ENCODE measurements around the gene MYO7A. TPM values are rescaled to one million over a fixed set of nuclear protein-coding genes. Genes with fewer than 3 reads are reported as not detected.

MYO7A gene
- total RNA-seq, 1 donor from 2014 or later = 46.4 TPM

GRCh38 chr11:77087723-77088225, 40.3 kb upstream of the MYO7A start:
- Histone ChIP-seq H3K4me1 (peaks cover 0 to 5% of the 10 kb centered on the region in 2 donors), H3K27me3 (no peaks in the 10 kb centered on the region), H3K4me3 (no peak overlapping the region), H3K36me3 (no peaks in the 10 kb centered on the region), H3K9me3 (no peaks in the 10 kb centered on the region), H3K27ac (no peak overlapping the region)
- no peak for DNase-seq (ENCODE audit: low spot score in 2 of 2)
- TF ChIP-seq, protein P1, sequence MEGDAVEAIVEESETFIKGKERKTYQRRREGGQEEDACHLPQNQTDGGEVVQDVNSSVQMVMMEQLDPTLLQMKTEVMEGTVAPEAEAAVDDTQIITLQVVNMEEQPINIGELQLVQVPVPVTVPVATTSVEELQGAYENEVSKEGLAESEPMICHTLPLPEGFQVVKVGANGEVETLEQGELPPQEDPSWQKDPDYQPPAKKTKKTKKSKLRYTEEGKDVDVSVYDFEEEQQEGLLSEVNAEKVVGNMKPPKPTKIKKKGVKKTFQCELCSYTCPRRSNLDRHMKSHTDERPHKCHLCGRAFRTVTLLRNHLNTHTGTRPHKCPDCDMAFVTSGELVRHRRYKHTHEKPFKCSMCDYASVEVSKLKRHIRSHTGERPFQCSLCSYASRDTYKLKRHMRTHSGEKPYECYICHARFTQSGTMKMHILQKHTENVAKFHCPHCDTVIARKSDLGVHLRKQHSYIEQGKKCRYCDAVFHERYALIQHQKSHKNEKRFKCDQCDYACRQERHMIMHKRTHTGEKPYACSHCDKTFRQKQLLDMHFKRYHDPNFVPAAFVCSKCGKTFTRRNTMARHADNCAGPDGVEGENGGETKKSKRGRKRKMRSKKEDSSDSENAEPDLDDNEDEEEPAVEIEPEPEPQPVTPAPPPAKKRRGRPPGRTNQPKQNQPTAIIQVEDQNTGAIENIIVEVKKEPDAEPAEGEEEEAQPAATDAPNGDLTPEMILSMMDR (IDR thresholded peaks at IDR 0.05) = no peak
- intact Hi-C loops (cut with DNase I) = no loop called here

DNA sequence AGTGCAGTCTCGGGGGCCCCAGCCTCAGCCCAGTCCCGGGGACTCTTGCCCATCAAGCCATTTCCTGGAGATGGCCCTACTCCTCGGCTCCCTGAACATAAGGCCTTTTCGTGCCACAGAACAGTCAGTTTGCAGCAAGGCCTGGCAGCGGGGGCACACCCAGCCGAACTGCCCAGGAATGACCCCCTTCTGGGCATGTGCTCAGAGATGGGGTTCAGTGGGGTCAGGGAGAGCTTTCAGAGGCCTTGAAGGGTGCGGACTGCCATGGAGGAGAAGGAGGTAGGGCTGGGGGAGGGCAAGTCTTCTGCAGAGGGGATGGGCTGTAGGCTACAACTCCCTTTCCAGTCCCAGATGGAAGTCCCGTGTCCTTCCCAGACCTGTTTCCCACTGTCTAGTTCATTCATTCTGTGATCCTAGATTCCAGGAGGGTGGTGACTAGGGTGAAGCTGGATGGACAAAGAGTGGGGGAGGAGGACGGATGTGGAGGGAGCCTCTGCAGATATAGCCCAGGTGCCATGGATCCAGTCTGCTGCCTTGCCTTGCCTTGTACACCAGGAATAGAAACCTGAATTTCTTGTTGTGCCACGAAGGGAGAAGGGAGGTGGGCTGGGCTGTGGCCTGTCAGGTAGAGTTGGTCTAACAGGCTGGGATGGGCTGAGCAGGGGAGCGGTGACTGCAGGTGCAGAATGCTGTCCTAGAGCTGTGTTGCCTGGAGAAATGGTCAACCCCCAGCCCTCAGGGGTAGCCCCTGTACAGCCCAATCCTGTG, 39.6 kb upstream of the MYO7A start:
- intact Hi-C loops (cut with DNase I) = no loop called here
- H3K4me1 ChIP-seq = no peaks in the 10 kb centered on the region
- H3K27me3 ChIP-seq = no peaks in the 10 kb centered on the region
- DNase-seq (ENCODE audit: low spot score in 2 of 2) = no peak
- TF ChIP-seq, protein P1 (IDR thresholded peaks at IDR 0.05) = no peak
- H3K4me3 ChIP-seq = no peak overlapping the region
- H3K27ac ChIP-seq = no peak overlapping the region
- no peaks in the 10 kb centered on the region for H3K9me3 ChIP-seq
- H3K36me3 ChIP-seq = no peaks in the 10 kb centered on the region

GRCh38 chr11:77089004-77089545, 39.0 kb upstream of the MYO7A start:
- no peak for DNase-seq (ENCODE audit: low spot score in 2 of 2)
- no peaks in the 10 kb centered on the region for H3K27me3 ChIP-seq
- H3K4me3 ChIP-seq = no peak overlapping the region
- H3K4me1 ChIP-seq = no peaks in the 10 kb centered on the region
- TF ChIP-seq, protein P1 (IDR thresholded peaks at IDR 0.05) = no peak
- H3K36me3 ChIP-seq = no peaks in the 10 kb centered on the region
- no peaks in the 10 kb centered on the region for H3K9me3 ChIP-seq
- H3K27ac ChIP-seq = no peak overlapping the region
- intact Hi-C loops (cut with DNase I) = no loop called here

- no peak for DNase-seq (ENCODE audit: low spot score in 2 of 2)
- TF ChIP-seq, protein P1 (IDR thresholded peaks at IDR 0.05) = no peak
- no peaks in the 10 kb centered on the region for H3K36me3 ChIP-seq
- H3K27me3 ChIP-seq = no peaks in the 10 kb centered on the region
- H3K27ac ChIP-seq = no peak overlapping the region
- intact Hi-C loops (cut with DNase I) = no loop called here
- no peak overlapping the region for H3K4me3 ChIP-seq
- H3K9me3 ChIP-seq = no peaks in the 10 kb centered on the region
- no peaks in the 10 kb centered on the region for H3K4me1 ChIP-seq
Observed at GRCh38 chr11:77090046-77090372, 38.0 kb upstream of the MYO7A start.

DNA sequence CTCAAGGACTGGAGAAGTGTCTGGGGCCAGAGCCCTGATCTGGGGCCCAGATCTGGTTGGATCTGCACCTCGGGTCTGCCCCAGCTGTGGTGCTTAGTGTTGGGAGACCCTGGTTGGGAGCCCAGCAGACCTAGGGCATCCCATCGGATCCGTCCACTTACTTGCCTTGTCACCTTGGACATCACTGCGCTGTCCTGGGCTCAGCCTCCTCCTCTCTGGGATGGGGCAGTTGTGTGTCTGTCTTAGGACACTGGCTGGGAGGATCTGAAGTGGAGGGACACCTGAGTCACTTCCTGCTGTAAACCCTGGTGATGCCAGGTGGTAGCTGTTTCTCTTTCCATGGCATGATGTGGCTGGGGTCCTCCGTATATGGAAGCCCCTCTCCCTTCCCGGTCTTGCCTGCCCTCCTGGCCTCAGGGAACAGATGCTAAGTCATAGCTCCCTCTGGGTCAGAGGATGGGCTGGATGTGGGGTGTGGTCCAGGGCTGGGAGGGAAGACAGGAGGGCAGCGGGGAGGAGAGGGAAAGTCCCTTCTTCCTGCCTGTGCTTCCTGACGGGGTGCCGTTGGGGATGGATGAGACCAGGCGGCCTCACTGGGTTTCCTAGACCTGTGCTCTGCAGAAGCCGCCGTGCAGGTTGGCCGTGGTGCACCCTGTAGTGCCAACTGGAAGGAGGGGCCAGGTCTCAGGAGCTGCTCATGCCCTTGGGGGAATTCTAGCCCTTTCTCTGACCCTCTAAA, 37.5 kb upstream of the MYO7A start:
- Histone ChIP-seq H3K36me3 (no peaks in the 10 kb centered on the region), H3K4me3 (no peak overlapping the region), H3K9me3 (no peaks in the 10 kb centered on the region), H3K27ac (no peak overlapping the region), H3K27me3 (no peaks in the 10 kb centered on the region), H3K4me1 (no peaks in the 10 kb centered on the region)
- TF ChIP-seq, protein P1 (IDR thresholded peaks at IDR 0.05) = no peak
- no peak for DNase-seq (ENCODE audit: low spot score in 2 of 2)
- intact Hi-C loops (cut with DNase I) = loop anchor here (1.0 kb wide), 2 partner anchors 24 to 43 kb away; partner anchors contain the start of gene CAPN5

Measured in ascending aorta (tissue), 2 donors.